Measurements from ENCODE around the gene RHBDL2.
"Not testable (repeated sequence)": the region's sequence is repeated elsewhere in the genome, so short reads cannot be mapped to it uniquely, and the experiment has no call there.

Gene RHBDL2

GRCh38 chr1:38941527-38942019, at the start of gene RHBDL2:
Gene RHBDL2 (minus strand): TSS chr1:38941830. CDS start chr1:38919212, 22,618 bp downstream.
- no peak for DNase-seq

GRCh38 chr1:38990738-38991637, 49.4 kb upstream of the RHBDL2 start, which contains the start of gene AKIRIN1:
Gene AKIRIN1 (plus strand): TSS chr1:38991276. CDS start chr1:38991381, 105 bp downstream.
- DNase-seq: peak; percentile 97

DNA sequence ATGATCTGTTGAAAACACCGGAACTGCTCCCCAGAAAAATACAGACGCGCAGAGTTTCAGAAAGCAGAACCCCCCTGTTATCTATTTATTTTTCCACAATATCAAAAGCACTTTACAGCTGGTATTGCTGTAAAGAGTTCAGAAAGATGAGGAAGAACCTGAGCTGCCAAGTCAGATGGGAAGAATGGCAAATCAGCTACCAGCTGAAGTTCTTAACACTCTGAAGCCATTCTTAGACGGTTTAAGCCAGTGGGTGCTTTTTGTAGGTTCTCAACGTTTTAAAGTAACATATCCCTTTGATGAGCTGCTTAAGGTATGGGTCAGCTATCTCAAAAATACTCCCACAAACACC, 48.7 kb upstream of the RHBDL2 start:
- DNase-seq: no peak

GRCh38 chr1:38989979-38990378, 48.3 kb upstream of the RHBDL2 start:
- no peak for DNase-seq

- DNase-seq: not testable (repeated sequence)
Observed at GRCh38 chr1:38979380-38979779, 37.8 kb upstream of the RHBDL2 start.

GRCh38 chr1:38978245-38978542, 36.6 kb upstream of the RHBDL2 start:
- not testable (repeated sequence) for DNase-seq

DNA sequence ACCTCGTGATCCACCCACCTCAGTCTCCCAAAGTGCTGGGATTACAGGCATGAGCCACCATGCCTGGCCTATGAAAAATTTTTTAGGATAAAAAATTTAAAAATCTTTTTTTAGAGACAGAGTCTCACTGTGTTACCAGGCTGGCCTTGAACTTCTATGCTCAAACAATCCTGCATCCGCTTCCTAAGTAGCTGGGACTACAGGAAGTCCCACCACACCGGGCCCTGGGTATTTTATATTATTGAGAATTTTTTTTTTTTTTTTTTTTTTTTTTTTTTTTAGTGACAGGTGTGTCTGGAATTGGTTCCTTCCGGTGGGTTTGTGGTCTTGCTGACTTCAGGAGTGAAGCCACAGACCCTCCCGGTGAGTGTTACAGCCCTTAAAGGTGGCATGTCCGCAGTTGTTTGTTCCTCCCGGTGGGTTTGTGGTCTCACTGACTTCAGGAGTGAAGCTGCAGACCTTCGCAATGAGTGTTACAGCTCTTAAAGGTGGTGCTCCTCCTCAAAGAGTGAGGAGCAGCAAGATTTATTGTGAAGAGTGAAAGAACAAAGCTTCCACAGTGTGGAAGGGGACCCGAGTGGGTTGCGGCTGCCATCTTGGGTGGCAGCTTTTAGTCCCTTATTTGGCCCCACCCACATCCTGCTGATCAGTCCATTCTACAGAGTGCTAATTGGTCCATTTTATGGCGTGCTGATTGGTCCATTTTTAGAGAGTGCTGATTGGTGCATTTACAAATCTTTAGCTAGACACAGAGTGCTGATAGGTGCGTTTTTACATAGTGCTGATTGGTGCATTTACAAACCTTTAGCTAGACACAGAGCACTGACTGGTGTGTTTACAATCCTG, 36.0 kb upstream of the RHBDL2 start:
- DNase-seq: peak; percentile 79

DNA sequence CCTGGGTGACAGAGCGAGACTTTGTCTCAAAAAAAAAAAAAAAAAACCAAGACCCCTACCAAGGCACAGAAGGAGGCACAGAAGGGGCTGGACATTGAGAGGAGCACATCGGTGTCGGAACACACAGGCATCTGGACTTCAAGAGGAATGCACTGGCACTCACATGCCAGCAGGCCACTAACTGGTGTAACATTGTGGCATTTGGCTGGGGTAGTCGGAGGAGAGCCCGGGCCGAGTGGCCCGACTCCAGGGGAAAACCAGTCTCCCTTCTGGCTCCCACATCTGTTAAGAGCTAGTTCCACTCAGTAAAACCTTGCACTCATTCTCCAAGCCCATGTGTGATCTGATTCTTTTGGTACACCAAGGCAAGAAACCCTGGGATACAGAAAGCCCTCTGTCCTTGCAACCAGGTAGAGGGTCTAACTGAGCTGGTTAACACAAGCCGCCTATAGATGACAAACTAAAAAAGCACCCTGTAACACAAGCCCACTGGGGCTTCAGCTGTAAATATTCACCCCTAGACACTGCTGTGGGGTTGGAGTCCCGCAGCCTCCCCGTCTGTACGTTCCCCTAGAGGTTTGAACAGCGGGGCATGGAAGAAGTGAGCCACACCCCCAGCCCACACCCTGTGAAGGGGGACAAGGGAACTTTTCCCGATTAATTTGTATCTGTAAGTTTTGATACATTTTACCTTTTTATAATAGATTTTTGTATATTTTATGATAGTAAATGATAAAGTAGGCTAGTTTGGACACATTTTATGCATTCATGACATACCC, 32.2 kb upstream of the RHBDL2 start:
- no peak for DNase-seq

GRCh38 chr1:38973145-38973544, 31.5 kb upstream of the RHBDL2 start:
- DNase-seq: not testable (repeated sequence)

GRCh38 chr1:38964140-38964548, 22.5 kb upstream of the RHBDL2 start:
- no peak for DNase-seq

GRCh38 chr1:38962560-38962959, 20.9 kb upstream of the RHBDL2 start:
- DNase-seq: no peak

DNA sequence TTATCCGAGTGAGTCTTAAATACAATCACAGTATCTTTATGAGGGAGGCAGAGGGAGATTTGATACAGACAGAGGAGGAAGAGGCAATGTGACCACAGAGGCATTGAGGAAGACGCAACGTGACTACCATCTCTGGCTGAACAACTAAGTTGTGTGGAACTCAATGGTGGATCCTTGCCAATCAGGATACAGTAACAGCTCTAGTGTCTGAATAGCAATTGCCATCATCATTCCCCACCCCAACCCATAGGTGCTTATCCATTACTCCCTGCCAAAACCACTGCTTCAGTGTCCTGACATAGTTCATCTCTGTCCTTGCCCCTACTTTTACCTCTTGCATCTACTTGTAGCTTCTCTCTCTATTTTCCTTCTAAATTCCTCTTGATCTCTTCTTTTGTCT, 20.5 kb upstream of the RHBDL2 start:
- DNase-seq: no peak

- no peak for DNase-seq
Observed at GRCh38 chr1:38958967-38959366, 17.3 kb upstream of the RHBDL2 start.

DNA sequence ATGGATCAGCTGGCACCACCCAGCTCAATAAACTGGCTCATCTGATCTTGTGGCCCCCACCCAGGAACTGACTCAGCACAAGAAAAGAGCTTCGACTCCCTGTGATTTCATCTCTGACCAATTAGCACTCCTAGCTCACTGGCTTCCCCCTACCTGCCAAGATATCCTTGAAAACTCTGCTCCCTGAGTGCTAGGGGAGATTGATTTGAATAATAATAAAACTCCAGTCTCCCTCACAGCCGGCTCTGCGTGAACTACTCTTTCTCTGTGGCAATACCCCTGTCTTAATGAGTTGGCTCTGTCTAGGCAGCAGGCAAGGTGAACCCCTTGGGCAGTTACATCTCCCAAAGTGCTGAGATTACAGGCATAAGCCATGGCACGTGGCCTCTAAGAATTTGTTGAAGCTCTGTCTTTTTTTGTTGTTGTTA, 11.8 kb upstream of the RHBDL2 start:
- DNase-seq: no peak

GRCh38 chr1:38950553-38950952, 8.9 kb upstream of the RHBDL2 start:
- DNase-seq: no peak

DNA sequence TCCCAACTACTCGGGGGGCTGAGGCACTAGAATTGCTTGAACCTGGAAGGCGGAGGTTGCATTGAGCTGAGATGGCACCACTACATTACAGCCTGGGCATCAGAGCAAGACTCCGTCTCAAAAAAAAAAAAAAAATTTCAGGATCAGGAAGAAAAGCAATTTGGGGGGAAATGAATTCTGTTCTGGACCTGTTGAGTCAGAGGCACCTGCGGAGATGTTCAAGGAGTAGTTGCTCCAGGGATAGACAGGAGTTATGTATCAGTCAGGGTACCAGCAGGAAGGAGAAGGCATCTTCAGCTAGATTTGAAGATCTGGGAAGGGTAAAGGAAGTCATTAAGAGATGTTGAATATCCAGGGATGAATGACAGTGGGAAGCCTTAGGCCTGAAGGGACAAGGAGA, 2.9 kb upstream of the RHBDL2 start:
- DNase-seq: no peak

DNA sequence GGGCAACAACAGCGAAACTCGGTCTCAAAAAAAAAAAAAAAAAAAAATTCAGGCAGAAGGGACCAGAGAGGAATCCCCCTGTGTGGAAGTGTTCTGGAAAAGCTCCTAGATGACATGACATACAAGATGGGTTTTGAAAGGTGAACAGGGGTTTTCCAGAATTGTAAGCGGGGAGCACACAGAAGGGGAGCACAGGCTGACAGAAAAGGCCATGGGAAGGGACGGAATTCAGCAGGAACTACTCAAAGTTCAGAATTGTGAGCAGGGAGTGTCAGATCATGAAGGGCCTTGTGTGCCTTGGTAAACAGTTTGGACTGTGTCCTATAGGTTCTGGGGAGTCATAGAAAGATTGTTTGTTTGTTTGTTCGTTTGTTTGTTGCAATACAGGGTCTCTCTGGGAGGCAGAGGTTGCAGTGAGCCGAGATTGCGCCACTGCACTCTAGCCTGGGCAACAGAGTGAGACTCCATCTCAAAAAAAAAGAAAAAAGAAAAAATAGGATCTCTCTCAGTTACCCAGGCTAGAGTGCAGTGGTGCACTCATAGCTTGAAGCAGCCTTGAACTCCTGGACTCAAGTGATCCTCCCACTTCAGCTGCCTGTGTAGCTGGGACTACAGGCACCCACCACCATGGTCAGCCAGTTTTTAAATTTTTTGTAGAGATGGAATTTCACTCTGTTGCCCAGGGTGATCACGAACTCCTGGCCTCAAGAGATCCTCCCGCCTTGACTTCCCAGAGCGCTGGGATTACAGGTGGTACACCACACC, 1.2 kb upstream of the RHBDL2 start:
- no peak for DNase-seq

GRCh38 chr1:38941093-38941492, 537 bp downstream of the RHBDL2 start:
- DNase-seq: no peak

- no peak for DNase-seq
Observed at GRCh38 chr1:38940339-38941047, 1.1 kb downstream of the RHBDL2 start.

DNA sequence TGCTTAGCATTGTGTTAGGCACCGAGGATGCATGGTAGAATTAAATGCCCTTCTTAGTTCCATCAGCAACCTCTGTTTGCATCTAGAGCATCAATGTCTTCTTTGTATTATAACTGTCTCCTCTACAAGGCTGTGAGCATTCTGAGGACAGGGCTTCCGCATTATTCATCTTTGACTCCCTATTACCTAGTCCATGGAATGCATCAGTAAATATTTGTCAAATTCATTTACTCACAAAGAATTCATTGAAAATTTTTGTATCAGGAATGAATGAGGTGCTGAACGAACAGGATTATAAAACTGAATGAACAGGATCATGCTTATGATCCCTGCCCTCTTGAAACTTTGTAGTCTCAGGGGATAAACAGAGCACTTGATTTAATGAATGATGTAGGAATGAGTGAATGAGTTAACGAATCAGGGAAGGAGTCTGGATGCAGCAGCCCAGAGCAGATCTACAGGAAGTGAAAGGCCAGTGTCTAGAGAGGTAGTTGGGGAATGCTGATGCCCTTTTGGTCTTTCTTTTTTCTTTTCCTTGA, 2.8 kb downstream of the RHBDL2 start:
- DNase-seq: no peak

GRCh38 chr1:38932571-38932970, 9.1 kb downstream of the RHBDL2 start:
- DNase-seq: no peak
